ENCODE measurements around the gene XRCC5. TPM values are rescaled to one million over a fixed set of nuclear protein-coding genes. Genes with fewer than 3 reads are reported as not detected.

Gene XRCC5
- total RNA-seq, 4 donors from 2014 or later = 87.3 to 202 (median 170) TPM

- Histone ChIP-seq H3K4me3 (no peak overlapping the region), H3K9me3 (no peaks in the 10 kb centered on the region), H3K27ac (no peak overlapping the region), H3K4me1 (no peaks in the 10 kb centered on the region), H3K36me3 (peaks cover 0 to 97% (median 29%) of the 10 kb centered on the region in 3 donors), H3K27me3 (no peaks in the 10 kb centered on the region)
- TF ChIP-seq POLR2A (IDR thresholded peaks at IDR 0.05) (no peak), CTCF (IDR thresholded peaks at IDR 0.05) (no peak)
- no peak for DNase-seq
- intact Hi-C loops (cut with DNase I) = no loop called here
- WGBS, 2 donors = 87 to 92% methylated on average over 4 of the region's 4 CpGs
Measured at GRCh38 chr2:216170076-216170763, 61.1 kb downstream of the XRCC5 start.

- Histone ChIP-seq H3K9me3 (no peaks in the 10 kb centered on the region), H3K27me3 (no peaks in the 10 kb centered on the region), H3K36me3 (peaks cover 3 to 97% (median 26%) of the 10 kb centered on the region in 3 donors), H3K4me3 (no peak overlapping the region), H3K4me1 (no peaks in the 10 kb centered on the region), H3K27ac (no peak overlapping the region)
- no peak for DNase-seq
- 94 to 95% methylated on average over 3 of the region's 3 CpGs for WGBS, 2 donors
- TF ChIP-seq CTCF (IDR thresholded peaks at IDR 0.05) (no peak), POLR2A (IDR thresholded peaks at IDR 0.05) (no peak)
- intact Hi-C loops (cut with DNase I) = no loop called here
Measured at GRCh38 chr2:216171011-216171410, 61.9 kb downstream of the XRCC5 start.

- Histone ChIP-seq H3K4me1 (no peaks in the 10 kb centered on the region), H3K36me3 (peaks cover 4 to 94% (median 22%) of the 10 kb centered on the region in 3 donors), H3K27me3 (no peaks in the 10 kb centered on the region), H3K4me3 (no peak overlapping the region), H3K27ac (no peak overlapping the region), H3K9me3 (no peaks in the 10 kb centered on the region)
- 92 to 97% methylated on average over 7 of the region's 7 CpGs for WGBS, 2 donors
- intact Hi-C loops (cut with DNase I) = no loop called here
- TF ChIP-seq POLR2A (IDR thresholded peaks at IDR 0.05) (no peak), CTCF (IDR thresholded peaks at IDR 0.05) (no peak)
- DNase-seq = no peak
Measured at GRCh38 chr2:216172493-216172892, 63.3 kb downstream of the XRCC5 start.

- Histone ChIP-seq H3K9me3 (no peaks in the 10 kb centered on the region), H3K36me3 (peaks cover 4 to 94% (median 6%) of the 10 kb centered on the region in 3 donors), H3K27me3 (no peaks in the 10 kb centered on the region), H3K27ac (no peak overlapping the region), H3K4me1 (no peaks in the 10 kb centered on the region), H3K4me3 (no peak overlapping the region)
- TF ChIP-seq CTCF (IDR thresholded peaks at IDR 0.05) (no peak), POLR2A (IDR thresholded peaks at IDR 0.05) (no peak)
- no peak for DNase-seq
- 75% methylated on average over 1 of the region's 1 CpG; no CpG with 5 or more reads in 1 of the 2 donors for WGBS, 2 donors
- intact Hi-C loops (cut with DNase I) = no loop called here
Measured at GRCh38 chr2:216179015-216179414, 69.9 kb downstream of the XRCC5 start.

GRCh38 chr2:216181351-216181750 is 72.2 kb downstream of the XRCC5 start:
- intact Hi-C loops (cut with DNase I) = no loop called here
- H3K4me3 ChIP-seq = no peak overlapping the region
- no peak for DNase-seq
- no peaks in the 10 kb centered on the region for H3K27me3 ChIP-seq
- peaks cover 0 to 82% (median 0%) of the 10 kb centered on the region in 3 donors for H3K36me3 ChIP-seq
- TF ChIP-seq CTCF (IDR thresholded peaks at IDR 0.05) = no peak
- no peaks in the 10 kb centered on the region for H3K4me1 ChIP-seq
- 84 to 98% methylated on average over 6 of the region's 6 CpGs for WGBS, 2 donors
- H3K9me3 ChIP-seq = no peaks in the 10 kb centered on the region
- H3K27ac ChIP-seq = no peak overlapping the region
